HEK293 (cell line): ENCODE results near the gene DAPK2.

Experiments used
- ZNF623 ChIP-seq: fragments of 450-650 bp; formaldehyde crosslinking; IDR thresholded peaks from 2 replicates; pipeline ENCODE4 v1.5.1; 2016; ENCODE audit warnings: missing biosample characterization, missing genetic modification characterization
- TF ChIP-seq, protein P1 (sequence below): fragments of 450-650 bp; formaldehyde crosslinking; IDR thresholded peaks from 2 replicates; pipeline ENCODE4 v1.5.1; 2016; ENCODE audit warnings: missing biosample characterization, missing genetic modification characterization
- TF ChIP-seq, protein P2 (sequence below): fragments of 450-650 bp; formaldehyde crosslinking; IDR thresholded peaks from 2 replicates; pipeline ENCODE4 v1.5.1; 2016; ENCODE audit warnings: missing biosample characterization, missing genetic modification characterization

DNA sequence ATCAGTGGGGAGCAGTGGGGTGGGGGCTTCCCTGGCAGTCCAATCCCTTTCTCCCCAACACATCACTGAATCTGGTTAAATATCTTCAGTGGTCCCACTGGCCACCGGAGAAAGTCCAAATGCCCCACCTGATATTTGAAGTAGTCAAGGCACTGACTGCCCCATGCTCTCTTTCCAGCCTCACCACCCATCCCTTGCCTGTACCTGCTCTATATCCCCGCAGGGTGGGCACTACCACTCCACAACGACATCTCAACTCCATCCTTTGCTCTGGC, 101.7 kb downstream of the DAPK2 start:
- TF ChIP-seq, protein P1, sequence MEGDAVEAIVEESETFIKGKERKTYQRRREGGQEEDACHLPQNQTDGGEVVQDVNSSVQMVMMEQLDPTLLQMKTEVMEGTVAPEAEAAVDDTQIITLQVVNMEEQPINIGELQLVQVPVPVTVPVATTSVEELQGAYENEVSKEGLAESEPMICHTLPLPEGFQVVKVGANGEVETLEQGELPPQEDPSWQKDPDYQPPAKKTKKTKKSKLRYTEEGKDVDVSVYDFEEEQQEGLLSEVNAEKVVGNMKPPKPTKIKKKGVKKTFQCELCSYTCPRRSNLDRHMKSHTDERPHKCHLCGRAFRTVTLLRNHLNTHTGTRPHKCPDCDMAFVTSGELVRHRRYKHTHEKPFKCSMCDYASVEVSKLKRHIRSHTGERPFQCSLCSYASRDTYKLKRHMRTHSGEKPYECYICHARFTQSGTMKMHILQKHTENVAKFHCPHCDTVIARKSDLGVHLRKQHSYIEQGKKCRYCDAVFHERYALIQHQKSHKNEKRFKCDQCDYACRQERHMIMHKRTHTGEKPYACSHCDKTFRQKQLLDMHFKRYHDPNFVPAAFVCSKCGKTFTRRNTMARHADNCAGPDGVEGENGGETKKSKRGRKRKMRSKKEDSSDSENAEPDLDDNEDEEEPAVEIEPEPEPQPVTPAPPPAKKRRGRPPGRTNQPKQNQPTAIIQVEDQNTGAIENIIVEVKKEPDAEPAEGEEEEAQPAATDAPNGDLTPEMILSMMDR: no peak
- TF ChIP-seq, protein P2, sequence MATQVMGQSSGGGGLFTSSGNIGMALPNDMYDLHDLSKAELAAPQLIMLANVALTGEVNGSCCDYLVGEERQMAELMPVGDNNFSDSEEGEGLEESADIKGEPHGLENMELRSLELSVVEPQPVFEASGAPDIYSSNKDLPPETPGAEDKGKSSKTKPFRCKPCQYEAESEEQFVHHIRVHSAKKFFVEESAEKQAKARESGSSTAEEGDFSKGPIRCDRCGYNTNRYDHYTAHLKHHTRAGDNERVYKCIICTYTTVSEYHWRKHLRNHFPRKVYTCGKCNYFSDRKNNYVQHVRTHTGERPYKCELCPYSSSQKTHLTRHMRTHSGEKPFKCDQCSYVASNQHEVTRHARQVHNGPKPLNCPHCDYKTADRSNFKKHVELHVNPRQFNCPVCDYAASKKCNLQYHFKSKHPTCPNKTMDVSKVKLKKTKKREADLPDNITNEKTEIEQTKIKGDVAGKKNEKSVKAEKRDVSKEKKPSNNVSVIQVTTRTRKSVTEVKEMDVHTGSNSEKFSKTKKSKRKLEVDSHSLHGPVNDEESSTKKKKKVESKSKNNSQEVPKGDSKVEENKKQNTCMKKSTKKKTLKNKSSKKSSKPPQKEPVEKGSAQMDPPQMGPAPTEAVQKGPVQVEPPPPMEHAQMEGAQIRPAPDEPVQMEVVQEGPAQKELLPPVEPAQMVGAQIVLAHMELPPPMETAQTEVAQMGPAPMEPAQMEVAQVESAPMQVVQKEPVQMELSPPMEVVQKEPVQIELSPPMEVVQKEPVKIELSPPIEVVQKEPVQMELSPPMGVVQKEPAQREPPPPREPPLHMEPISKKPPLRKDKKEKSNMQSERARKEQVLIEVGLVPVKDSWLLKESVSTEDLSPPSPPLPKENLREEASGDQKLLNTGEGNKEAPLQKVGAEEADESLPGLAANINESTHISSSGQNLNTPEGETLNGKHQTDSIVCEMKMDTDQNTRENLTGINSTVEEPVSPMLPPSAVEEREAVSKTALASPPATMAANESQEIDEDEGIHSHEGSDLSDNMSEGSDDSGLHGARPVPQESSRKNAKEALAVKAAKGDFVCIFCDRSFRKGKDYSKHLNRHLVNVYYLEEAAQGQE: no peak
- TF ChIP-seq ZNF623 (tag by site-specific recombination): no peak
